ENCODE measurements around the gene TJP1. TPM values are rescaled to one million over a fixed set of nuclear protein-coding genes. Genes with fewer than 3 reads are reported as not detected.
A peak's percentile ranks its signal among the peaks of the same experiment; 100 is the strongest.
"Not testable (repeated sequence)": the region's sequence is repeated elsewhere in the genome, so short reads cannot be mapped to it uniquely, and the experiment has no call there.

TJP1 gene
- total RNA-seq, 8 experiments from 2014 or later, result 25.1 to 375 (median 57.5) TPM

DNA sequence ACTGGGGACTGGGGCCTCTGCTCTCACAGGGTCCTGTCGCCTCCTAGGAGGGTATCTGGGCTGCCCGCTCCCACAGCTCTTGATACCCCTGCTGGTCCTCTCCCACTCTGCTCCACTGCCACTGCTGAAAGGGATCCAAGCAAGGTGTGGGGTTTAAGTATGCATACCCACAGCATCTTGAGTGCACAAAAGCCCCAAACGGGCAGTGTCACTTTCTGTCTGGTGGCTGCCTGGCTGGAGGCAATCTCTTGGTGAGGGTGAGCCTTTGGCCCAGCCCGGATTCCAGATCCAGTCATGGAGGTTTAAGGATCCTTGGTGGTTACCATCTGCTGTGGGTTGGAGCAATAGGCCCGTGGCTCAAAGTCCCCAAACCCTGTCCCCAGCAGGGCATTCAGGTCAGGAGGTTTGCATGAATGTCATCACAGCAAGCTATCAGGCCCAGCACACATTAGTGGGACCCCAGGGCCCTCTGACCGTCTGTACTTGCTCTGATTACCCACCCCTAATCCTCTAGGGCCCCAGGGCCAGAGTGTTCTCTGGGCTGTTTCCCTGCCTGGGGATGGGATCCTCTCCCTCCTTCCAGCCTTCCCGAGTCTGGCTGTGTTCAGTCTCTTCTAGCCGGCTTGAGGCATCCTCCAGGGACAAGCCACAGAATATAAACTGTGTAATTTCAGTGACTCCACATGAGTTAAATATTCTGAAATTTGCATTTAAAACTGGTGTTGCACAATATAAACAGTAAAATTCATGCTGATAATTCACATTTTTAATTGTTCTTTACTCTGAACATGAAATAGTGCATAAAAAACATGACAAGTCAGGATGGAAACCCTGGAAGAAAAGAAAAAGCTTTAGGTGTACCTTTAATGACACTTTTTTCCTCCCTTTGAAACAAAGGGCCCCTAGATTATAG, 4.9 kb upstream of the TJP1 start:
- in situ Hi-C loops (cut with MboI; ENCODE audit: low pct_unique_long_range_greater_than_20kb in 2 of 9, low sequenced_read_pairs in 9 of 9, unreplicated experiment in 9 of 9), result no loop called here
- no peak overlapping the region for H3K27ac ChIP-seq
- H3K4me1 ChIP-seq (replicated peaks in 1 of 2), result peaks cover 0 to 3% of the 10 kb centered on the region in 2 donors
- WGBS, 10 experiments, result 8 to 100% (median 75%) methylated on average over 1 to 5 of the region's 8 CpGs; no CpG with 5 or more reads in 3 of the 10 experiments
- peak in 3 of 8 experiments; percentile 24 to 54 (median 24) for ATAC-seq (replicated peaks in 6 of 8)
- no peak overlapping the region for H3K4me3 ChIP-seq

DNA sequence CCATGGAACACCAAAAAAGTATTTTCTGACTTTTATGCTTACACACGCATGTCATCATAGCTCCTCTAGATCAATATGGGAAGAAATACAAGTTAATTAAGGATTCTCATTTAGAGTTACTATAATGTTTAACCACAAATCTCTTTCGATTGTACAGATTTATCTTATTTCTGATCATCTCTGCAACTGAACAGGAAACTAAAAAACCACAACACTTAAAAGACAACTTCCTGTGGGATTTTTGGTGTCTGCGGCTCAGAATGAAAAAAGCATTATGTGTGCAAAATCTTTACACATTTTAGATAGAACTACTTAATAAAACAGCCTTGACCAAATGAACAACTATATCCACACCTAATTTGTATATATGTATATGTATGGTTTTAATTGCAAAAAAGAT, 3.0 kb upstream of the TJP1 start:
- Histone ChIP-seq H3K4me3 (no peak overlapping the region), H3K4me1 (replicated peaks in 1 of 2) (peaks cover 0 to 7% of the 10 kb centered on the region in 2 donors), H3K27ac (no peak overlapping the region)
- in situ Hi-C loops (cut with MboI; ENCODE audit: low pct_unique_long_range_greater_than_20kb in 2 of 9, low sequenced_read_pairs in 9 of 9, unreplicated experiment in 9 of 9), result no loop called here
- no peak for ATAC-seq (replicated peaks in 6 of 8)
- WGBS, 10 experiments, result 20 to 97% (median 79%) methylated on average over 2 to 3 of the region's 3 CpGs

- Histone ChIP-seq H3K27ac (peak overlapping the region; percentile 5 to 94), H3K4me3 (peak overlapping the region; percentile 58 to 92 (median 81)), H3K4me1 (replicated peaks in 1 of 2) (peaks cover 0 to 19% of the 10 kb centered on the region in 2 donors)
- peak; percentile 20 to 52 (median 50) for ATAC-seq (replicated peaks in 6 of 8)
- in situ Hi-C loops (cut with MboI; ENCODE audit: low pct_unique_long_range_greater_than_20kb in 2 of 9, low sequenced_read_pairs in 9 of 9, unreplicated experiment in 9 of 9), result no loop called here
- 0 to 83% (median 28%) methylated on average over 1 to 14 of the region's 31 CpGs; no CpG with 5 or more reads in 2 of the 10 experiments for WGBS, 10 experiments
These were observed 604 bp upstream of the TJP1 start for GRCh38 chr15:29822684-29823459.

DNA sequence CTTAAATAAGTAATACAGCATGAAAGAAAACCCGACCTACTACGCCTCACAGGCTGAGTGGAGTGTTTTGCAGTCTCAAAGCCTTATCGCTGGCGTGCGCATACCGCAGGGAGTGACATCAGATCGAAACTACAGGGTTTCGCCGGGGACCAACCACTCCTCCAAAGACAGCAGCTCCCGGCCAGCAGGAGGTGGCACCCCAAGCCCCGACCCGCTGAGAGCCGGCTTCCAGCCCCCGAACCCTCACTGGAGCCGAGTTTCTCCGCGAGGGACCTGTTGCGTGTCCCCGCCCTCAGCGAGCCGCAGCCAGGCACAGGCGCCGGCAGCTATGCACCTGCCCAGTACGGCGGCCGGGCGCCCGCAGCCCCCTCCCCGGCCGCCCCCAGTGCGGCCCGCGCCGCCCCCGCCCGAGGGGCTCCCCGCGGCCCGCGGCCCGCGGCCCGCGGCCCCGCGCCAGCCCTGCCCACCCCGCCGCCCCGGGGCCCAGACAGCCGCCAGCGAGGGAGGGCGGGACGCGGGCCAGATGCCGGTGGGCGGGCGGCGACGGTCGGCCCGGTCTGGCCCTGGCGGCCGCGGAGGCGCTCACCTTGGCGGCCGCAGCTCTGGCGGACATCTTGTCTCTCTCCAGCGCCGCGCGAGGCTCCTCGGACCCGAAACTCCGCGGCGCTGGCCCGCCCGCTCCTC, 710 bp downstream of the TJP1 start:
- WGBS, 10 experiments, result 0 to 20% (median 0%) methylated on average over 1 to 10 of the region's 79 CpGs; no CpG with 5 or more reads in 1 of the 10 experiments
- ATAC-seq (replicated peaks in 6 of 8), result peak; percentile 41 to 72 (median 68)
- Histone ChIP-seq H3K4me3 (peak overlapping the region; percentile 58 to 92 (median 81)), H3K4me1 (replicated peaks in 1 of 2) (peaks cover 0 to 16% of the 10 kb centered on the region in 2 donors), H3K27ac (peak overlapping the region; percentile 83 to 94)
- in situ Hi-C loops (cut with MboI; ENCODE audit: low pct_unique_long_range_greater_than_20kb in 2 of 9, low sequenced_read_pairs in 9 of 9, unreplicated experiment in 9 of 9), result no loop called here

DNA sequence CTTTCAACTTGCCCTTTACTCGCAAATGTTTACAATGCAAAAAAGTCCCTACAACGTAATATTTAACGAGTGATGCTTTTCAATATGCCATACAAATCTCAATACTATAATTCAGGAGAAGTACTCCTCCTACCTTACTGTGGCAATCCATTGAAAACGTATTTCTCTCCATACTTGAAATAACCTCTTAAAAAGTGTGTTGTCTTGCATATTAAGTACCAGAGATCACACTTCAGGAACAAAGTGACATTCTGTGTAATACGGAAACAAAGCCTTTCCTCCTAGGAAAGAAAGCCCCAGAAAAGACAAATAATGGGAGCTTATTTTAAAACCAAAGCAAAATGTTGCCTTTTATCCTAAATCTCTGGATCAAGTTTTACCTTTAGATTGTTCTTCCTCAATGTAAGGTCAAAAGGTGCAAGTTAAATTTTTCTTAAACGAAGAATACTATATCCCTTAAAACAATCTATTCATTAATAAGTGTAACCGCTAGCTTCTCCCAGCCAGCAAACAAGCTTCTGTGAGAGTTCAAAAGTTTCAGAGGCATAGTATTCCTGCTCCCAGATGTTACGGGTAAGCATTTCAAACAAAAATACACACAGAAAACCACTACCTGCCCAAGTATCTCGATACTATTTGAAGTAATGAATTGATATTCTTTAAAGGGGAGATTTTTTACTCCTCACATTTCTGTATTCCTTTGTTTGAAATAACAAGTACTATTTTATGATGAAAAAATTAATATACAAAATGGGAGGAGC, 1.7 kb downstream of the TJP1 start:
- in situ Hi-C loops (cut with MboI; ENCODE audit: low pct_unique_long_range_greater_than_20kb in 2 of 9, low sequenced_read_pairs in 9 of 9, unreplicated experiment in 9 of 9), result no loop called here
- 0 to 17% (median 4%) methylated on average over 3 to 9 of the region's 9 CpGs; no CpG with 5 or more reads in 1 of the 10 experiments for WGBS, 10 experiments
- Histone ChIP-seq H3K4me1 (replicated peaks in 1 of 2) (peaks cover 5 to 21% of the 10 kb centered on the region in 2 donors), H3K4me3 (peak overlapping the region; percentile 58 to 92 (median 81)), H3K27ac (no peak overlapping the region)
- ATAC-seq (replicated peaks in 6 of 8), result no peak

DNA sequence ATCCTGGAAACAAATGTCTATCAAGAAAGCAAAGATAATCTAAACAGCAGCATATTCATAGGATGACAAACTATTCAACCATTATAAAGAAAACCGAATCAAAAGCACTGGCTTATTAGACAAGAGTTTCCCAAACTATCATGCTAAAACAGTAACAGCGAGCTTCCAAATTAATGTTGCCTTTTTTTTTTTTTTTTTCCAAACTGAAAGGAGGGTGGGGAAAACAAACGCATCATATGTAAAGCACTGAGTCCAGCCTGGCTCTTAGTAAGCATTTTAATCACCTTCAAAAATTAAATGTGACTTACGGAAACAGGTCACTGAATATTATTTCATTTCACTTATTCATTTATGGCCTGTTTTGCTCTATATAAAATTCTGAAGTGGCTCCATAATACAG, 2.3 kb downstream of the TJP1 start:
- Histone ChIP-seq H3K27ac (no peak overlapping the region), H3K4me1 (replicated peaks in 1 of 2) (peaks cover 5 to 27% of the 10 kb centered on the region in 2 donors), H3K4me3 (peak overlapping the region; percentile 58 to 92 (median 81))
- WGBS, 10 experiments, result 0 to 44% (median 18%) methylated on average over 2 to 4 of the region's 4 CpGs
- in situ Hi-C loops (cut with MboI; ENCODE audit: low pct_unique_long_range_greater_than_20kb in 2 of 9, low sequenced_read_pairs in 9 of 9, unreplicated experiment in 9 of 9), result no loop called here
- ATAC-seq (replicated peaks in 6 of 8), result no peak

GRCh38 chr15:29818141-29818540, 4.1 kb downstream of the TJP1 start:
- H3K4me3 ChIP-seq, result no peak overlapping the region
- no peak overlapping the region for H3K27ac ChIP-seq
- peaks cover 5 to 29% of the 10 kb centered on the region in 2 donors for H3K4me1 ChIP-seq (replicated peaks in 1 of 2)
- ATAC-seq (replicated peaks in 6 of 8), result no peak
- in situ Hi-C loops (cut with MboI; ENCODE audit: low pct_unique_long_range_greater_than_20kb in 2 of 9, low sequenced_read_pairs in 9 of 9, unreplicated experiment in 9 of 9), result no loop called here
- WGBS, 10 experiments, result 60 to 100% (median 93%) methylated on average over 5 to 10 of the region's 10 CpGs

- H3K4me3 ChIP-seq; H3K27ac ChIP-seq; ATAC-seq (replicated peaks in 6 of 8); in situ Hi-C loops (cut with MboI; ENCODE audit: low pct_unique_long_range_greater_than_20kb in 2 of 9, low sequenced_read_pairs in 9 of 9, unreplicated experiment in 9 of 9): not testable (repeated sequence)
- peaks cover 5 to 29% of the 10 kb centered on the region in 2 donors for H3K4me1 ChIP-seq (replicated peaks in 1 of 2)
- 0 to 100% (median 100%) methylated on average over 1 to 3 of the region's 3 CpGs; no CpG with 5 or more reads in 5 of the 10 experiments for WGBS, 10 experiments
These were observed 4.8 kb downstream of the TJP1 start for GRCh38 chr15:29817455-29817854.

GRCh38 chr15:29815000-29815710, 7.1 kb downstream of the TJP1 start:
- 0 to 100% (median 43%) methylated on average over 1 to 3 of the region's 3 CpGs for WGBS, 10 experiments
- no peak overlapping the region for H3K27ac ChIP-seq
- H3K4me3 ChIP-seq, result no peak overlapping the region
- H3K4me1 ChIP-seq (replicated peaks in 1 of 2), result peaks cover 5 to 25% of the 10 kb centered on the region in 2 donors
- in situ Hi-C loops (cut with MboI; ENCODE audit: low pct_unique_long_range_greater_than_20kb in 2 of 9, low sequenced_read_pairs in 9 of 9, unreplicated experiment in 9 of 9), result no loop called here
- ATAC-seq (replicated peaks in 6 of 8), result peak; percentile 76 to 99 (median 94)

GRCh38 chr15:29813009-29813408, 9.3 kb downstream of the TJP1 start:
- in situ Hi-C loops (cut with MboI; ENCODE audit: low pct_unique_long_range_greater_than_20kb in 2 of 9, low sequenced_read_pairs in 9 of 9, unreplicated experiment in 9 of 9), result no loop called here
- H3K27ac ChIP-seq, result no peak overlapping the region
- ATAC-seq (replicated peaks in 6 of 8), result no peak
- H3K4me1 ChIP-seq (replicated peaks in 1 of 2), result peaks cover 5 to 13% of the 10 kb centered on the region in 2 donors
- H3K4me3 ChIP-seq, result no peak overlapping the region

- Histone ChIP-seq H3K4me3 (no peak overlapping the region), H3K27ac (no peak overlapping the region), H3K4me1 (replicated peaks in 1 of 2) (peaks cover 5 to 13% of the 10 kb centered on the region in 2 donors)
- WGBS, 10 experiments, result 23 to 92% (median 63%) methylated on average over 1 to 2 of the region's 2 CpGs; no CpG with 5 or more reads in 3 of the 10 experiments
- in situ Hi-C loops (cut with MboI; ENCODE audit: low pct_unique_long_range_greater_than_20kb in 2 of 9, low sequenced_read_pairs in 9 of 9, unreplicated experiment in 9 of 9), result no loop called here
- peak in 2 of 8 experiments; percentile 10 to 36 for ATAC-seq (replicated peaks in 6 of 8)
These were observed 9.9 kb downstream of the TJP1 start for GRCh38 chr15:29812384-29812694.
